IPS-15b (cell line): ENCODE measurements around the gene MZT2B.
"Not testable (repeated sequence)": the region's sequence is repeated elsewhere in the genome, so short reads cannot be mapped to it uniquely, and the experiment has no call there.

Experiments used
- H3K27me3 ChIP-seq: one replicate; pipeline ENCODE4 v1.6.1; 2013; ENCODE audit warnings: low read length; ENCODE audit not compliant: control insufficient read depth, insufficient read depth
- H3K36me3 ChIP-seq: one replicate; pipeline ENCODE4 v1.6.1; 2013; ENCODE audit warnings: low read length; ENCODE audit not compliant: control insufficient read depth, insufficient read depth
- H3K4me1 ChIP-seq: one replicate; pipeline ENCODE4 v1.6.1; 2013; ENCODE audit warnings: mild to moderate bottlenecking, low read length; ENCODE audit not compliant: control insufficient read depth, insufficient read depth
- H3K4me3 ChIP-seq: one replicate; pipeline ENCODE4 v1.5.1; 2013; ENCODE audit warnings: low read depth, low read length
- H3K9ac ChIP-seq: one replicate; pipeline ENCODE4 v1.6.1; 2013; ENCODE audit warnings: low read depth, mild to moderate bottlenecking, low read length
- H3K9me3 ChIP-seq: one replicate; pipeline ENCODE4 v1.6.1; 2013; ENCODE audit warnings: mild to moderate bottlenecking, low read length; ENCODE audit not compliant: control insufficient read depth, insufficient read depth

MZT2B gene

DNA sequence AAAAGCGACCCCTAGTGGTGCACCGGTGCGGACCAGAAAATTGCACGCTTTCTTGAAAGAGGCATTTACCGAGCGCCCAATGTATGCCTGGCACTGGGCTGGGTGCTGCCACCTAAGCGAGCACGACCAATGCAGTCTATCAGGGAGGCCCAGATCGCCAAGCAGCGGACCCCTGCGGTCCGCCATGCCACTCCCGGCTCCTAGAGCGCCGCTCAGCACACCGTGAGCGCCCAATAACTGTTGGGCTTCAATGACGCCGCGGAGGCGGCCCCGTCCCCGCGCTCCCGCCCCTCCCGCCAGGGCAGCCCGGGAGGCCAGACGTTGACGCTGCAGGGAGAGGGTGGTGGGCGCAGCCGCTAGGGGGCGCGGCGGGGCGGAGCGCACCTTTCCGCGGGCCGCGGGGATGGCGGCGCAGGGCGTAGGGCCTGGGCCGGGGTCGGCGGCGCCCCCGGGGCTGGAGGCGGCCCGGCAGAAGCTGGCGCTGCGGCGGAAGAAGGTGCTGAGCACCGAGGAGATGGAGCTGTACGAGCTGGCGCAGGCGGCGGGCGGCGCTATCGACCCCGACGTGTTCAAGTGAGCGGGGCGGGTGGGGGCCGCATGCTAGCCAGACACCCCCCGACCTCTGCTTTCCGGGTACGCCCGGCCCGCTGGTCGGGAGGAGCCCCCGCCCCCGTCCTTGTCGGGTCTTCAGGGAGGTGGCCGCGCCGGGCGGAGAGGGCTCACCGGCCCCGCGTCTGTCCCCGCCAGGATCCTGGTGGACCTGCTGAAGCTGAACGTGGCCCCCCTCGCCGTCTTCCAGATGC, at the start of gene MZT2B:
MZT2B (plus strand) TSS at position 383 of the 803 bp plus-strand sequence; CDS start at position 404, 21 bp downstream.
- not testable (repeated sequence) for H3K36me3 ChIP-seq, H3K9me3 ChIP-seq, H3K27me3 ChIP-seq, H3K4me1 ChIP-seq
- Histone ChIP-seq H3K4me3 (peak within 1 kb of the TSS; percentile 98), H3K9ac (peak within 1 kb of the TSS; percentile 96)

DNA sequence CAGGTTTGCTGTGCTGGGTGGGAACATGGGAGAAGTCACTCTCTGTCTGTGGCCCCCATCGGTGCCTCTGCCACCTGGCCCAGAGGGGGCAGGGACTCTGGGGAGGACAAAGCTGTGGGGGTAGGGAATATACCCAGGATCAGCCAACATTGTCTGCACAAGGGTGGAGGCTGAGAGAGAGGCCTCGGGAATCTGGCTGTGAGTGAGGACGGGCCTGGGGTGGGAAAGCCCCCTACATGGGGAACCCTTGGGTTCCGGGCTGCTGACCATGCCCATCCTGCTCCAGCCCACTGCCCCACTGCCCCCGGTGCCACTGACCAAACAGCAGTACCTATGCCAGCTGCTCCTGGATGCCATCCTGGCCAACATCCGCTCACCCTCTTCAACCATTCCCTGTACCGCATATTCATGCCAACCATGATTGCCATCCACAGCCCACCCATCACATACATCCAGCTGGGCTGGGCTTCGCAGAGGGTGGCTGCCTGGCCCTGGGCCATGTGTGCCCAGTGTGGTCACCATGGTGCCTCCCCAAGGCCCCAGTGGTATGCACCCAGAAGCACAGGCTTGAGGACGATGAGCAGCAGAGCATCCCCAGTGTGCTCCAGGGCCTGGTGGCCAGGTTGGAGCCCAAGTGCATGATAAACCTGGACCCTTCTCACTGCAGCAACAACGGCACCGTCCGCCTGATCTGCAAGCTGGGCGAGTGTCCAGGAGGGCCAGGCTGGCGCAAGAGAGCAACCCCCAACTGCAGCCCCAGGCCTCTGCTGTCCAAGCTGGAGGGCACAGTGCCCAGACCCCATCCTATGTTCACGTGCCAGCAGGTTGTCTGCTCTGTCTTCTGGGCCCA, 46.1 kb upstream of the MZT2B start:
- Histone ChIP-seq H3K27me3 (no peaks in the 10 kb centered on the region), H3K4me1 (no peaks in the 10 kb centered on the region), H3K36me3 (no peaks in the 10 kb centered on the region), H3K9me3 (no peaks in the 10 kb centered on the region), H3K4me3 (no peak overlapping the region), H3K9ac (no peak overlapping the region)

GRCh38 chr2:130136546-130136945, 45.5 kb upstream of the MZT2B start:
- H3K9me3 ChIP-seq, H3K4me1 ChIP-seq, H3K36me3 ChIP-seq, H3K9ac ChIP-seq, H3K4me3 ChIP-seq, H3K27me3 ChIP-seq: not testable (repeated sequence)

DNA sequence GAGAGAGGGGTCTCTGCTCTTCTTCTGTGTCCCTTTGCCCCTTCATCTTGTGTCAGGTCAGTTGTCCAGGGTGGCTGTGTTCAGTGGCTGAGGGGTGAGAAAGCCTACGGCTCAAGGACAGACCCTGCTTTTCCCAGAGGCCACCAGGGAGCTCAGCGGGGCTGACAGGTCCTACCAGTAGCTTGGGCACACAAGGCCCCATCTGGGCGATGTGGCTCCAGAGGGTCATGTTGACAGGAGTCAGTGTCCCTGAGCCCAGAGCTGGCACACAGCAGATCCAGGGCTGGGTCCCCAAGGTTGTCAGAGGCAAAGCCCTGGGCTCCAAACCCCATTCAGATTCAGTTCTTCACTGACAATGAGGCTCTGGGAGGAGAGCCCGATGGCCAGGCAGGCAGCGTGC, 44.9 kb upstream of the MZT2B start:
- H3K27me3 ChIP-seq, H3K9me3 ChIP-seq, H3K4me1 ChIP-seq, H3K9ac ChIP-seq, H3K36me3 ChIP-seq, H3K4me3 ChIP-seq: not testable (repeated sequence)

- H3K9ac ChIP-seq, H3K9me3 ChIP-seq, H3K36me3 ChIP-seq, H3K4me3 ChIP-seq, H3K4me1 ChIP-seq, H3K27me3 ChIP-seq: not testable (repeated sequence)
These were observed 43.7 kb upstream of the MZT2B start for GRCh38 chr2:130138326-130138725.

- not testable (repeated sequence) for H3K36me3 ChIP-seq, H3K4me3 ChIP-seq, H3K9me3 ChIP-seq, H3K4me1 ChIP-seq, H3K9ac ChIP-seq, H3K27me3 ChIP-seq
These were observed 43.2 kb upstream of the MZT2B start for GRCh38 chr2:130138841-130139251.

GRCh38 chr2:130139331-130140280, 42.5 kb upstream of the MZT2B start:
- not testable (repeated sequence) for H3K36me3 ChIP-seq, H3K27me3 ChIP-seq, H3K9me3 ChIP-seq, H3K4me3 ChIP-seq, H3K4me1 ChIP-seq, H3K9ac ChIP-seq

DNA sequence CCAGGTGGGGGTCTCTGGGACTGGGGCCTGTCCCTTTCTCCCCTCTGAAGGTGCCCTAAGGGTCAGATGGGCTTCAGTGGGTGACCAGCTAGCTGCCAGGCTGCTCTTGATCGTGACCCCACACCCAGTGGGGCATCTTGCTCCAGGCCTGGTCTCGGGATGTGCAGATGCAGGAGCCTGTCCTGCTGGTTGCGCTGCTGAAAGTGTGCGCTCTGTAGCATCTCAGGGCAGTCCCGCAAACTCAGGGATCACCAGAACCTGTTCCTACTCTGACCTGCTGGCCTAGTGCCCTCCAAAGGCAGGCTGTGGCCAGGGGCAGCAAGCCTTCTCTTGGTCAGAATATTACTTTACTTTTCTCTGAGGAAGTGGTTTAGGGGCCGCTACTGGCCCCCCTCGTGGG, 41.5 kb upstream of the MZT2B start:
- H3K9ac ChIP-seq, H3K9me3 ChIP-seq, H3K4me1 ChIP-seq, H3K36me3 ChIP-seq, H3K27me3 ChIP-seq, H3K4me3 ChIP-seq: not testable (repeated sequence)

DNA sequence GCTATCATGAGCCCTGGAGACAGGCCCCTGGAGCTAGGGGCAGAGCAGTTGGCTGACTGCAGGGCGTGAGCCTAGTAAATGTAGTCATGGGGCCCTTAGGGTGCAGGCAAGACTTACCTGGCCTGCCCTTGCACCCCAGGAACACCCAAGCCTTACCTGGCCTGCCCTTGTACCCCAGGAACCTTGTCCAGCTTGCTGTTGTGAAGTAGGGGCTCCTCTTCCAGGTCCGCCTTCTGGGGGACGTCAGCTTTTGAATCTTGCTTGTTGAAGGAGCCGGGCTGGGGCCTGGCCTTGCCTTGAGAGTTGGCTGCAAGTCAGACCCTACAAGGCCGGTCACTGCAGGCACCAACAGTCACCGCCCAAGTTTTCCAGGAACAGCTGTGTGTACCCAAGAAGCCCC, 41.1 kb upstream of the MZT2B start:
- H3K4me3 ChIP-seq, H3K27me3 ChIP-seq, H3K9ac ChIP-seq, H3K4me1 ChIP-seq, H3K9me3 ChIP-seq, H3K36me3 ChIP-seq: not testable (repeated sequence)

DNA sequence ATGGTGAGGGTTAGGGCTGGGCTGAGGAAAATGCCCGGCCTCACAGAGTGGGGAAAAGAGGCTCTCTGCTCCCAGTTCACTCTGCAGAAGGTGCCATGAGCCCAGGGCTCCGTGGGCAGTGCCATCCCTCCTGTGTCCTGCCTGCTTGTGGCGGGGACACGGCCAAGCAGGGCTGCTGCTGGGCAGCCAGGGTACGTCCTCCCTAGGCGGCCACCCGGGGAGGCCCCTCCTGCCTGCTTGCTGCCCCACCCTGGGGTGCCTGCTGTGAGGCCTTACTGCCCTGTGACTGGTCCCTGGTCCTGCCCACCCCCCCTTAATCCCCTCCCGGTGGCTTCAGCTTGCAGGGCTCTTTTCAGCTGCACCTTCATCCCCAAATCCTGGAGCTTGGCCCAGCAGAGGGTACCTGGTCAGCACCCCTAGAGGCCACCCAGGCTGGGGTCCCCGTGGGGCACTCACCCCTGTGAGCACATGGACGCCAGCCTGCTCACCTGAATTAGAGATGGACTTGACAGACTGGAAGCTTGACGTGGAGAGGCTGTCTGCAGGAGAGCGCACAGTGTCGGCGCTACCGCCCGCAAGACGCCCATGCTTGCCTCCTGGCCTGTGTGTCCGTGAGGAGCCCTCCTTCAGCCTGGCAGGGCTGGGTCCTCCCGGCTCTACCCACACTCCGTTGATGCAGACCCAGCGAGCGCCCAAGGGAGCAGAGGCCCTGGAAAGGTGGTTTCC, 40.3 kb upstream of the MZT2B start:
- not testable (repeated sequence) for H3K9me3 ChIP-seq, H3K27me3 ChIP-seq, H3K4me1 ChIP-seq, H3K4me3 ChIP-seq, H3K36me3 ChIP-seq, H3K9ac ChIP-seq
